ENCODE data around the gene CCDC177. TPM values are rescaled to one million over a fixed set of nuclear protein-coding genes. Genes with fewer than 3 reads are reported as not detected.

CCDC177 gene
- total and polyA plus RNA-seq, 2 donors from 2014 or later, result not detected

GRCh38 chr14:69611172-69612013 lies 36.7 kb upstream of the CCDC177 start, which contains the start of gene SUSD6:
TSS of gene SUSD6 (plus strand) at chr14:69611596. CDS start at chr14:69658593, 46,997 bp downstream.
- intact Hi-C loops (cut with DNase I), result no loop called here
- no peaks in the 10 kb centered on the region for H3K9me3 ChIP-seq (ENCODE audit: control insufficient read depth in 2 of 3, insufficient read depth in 1 of 3, low read length in 3 of 3)
- H3K27ac ChIP-seq (ENCODE audit: low read depth in 2 of 2, low read length in 2 of 2), result peak within 1 kb of the TSS; percentile 92 to 94
- FAIRE-seq, result no peak
- TF ChIP-seq CTCF (IDR thresholded peaks at IDR 0.05; ENCODE audit: borderline replicate concordance, extremely low read depth, insufficient read depth), result no peak
- peak within 1 kb of the TSS; percentile 82 to 95 (median 83) for H3K9ac ChIP-seq (ENCODE audit: low read length in 3 of 3)
- peaks cover 7 to 43% (median 35%) of the 10 kb centered on the region in 3 donors for H3K4me1 ChIP-seq (ENCODE audit: control insufficient read depth in 2 of 3, insufficient read depth in 2 of 3, low read depth in 1 of 3, low read length in 3 of 3)
- no peaks in the 10 kb centered on the region for H3K27me3 ChIP-seq (ENCODE audit: control insufficient read depth, insufficient read depth, low read length)
- peak within 1 kb of the TSS; percentile 84 to 94 (median 90) for H3K4me3 ChIP-seq (ENCODE audit: low read length in 3 of 3)
- H3K36me3 ChIP-seq (ENCODE audit: control insufficient read depth in 2 of 3, insufficient read depth in 3 of 3, low read length in 3 of 3), result no peaks in the 10 kb centered on the region
- DNase-seq, result peak; percentile 94 to 98 (median 96)

GRCh38 chr14:69610874-69611171 lies 36.2 kb upstream of the CCDC177 start:
- peak overlapping the region; percentile 54 to 76 for H3K27ac ChIP-seq (ENCODE audit: low read depth in 2 of 2, low read length in 2 of 2)
- H3K36me3 ChIP-seq (ENCODE audit: control insufficient read depth in 2 of 3, insufficient read depth in 3 of 3, low read length in 3 of 3), result no peaks in the 10 kb centered on the region
- no peak for FAIRE-seq
- intact Hi-C loops (cut with DNase I), result no loop called here
- peak overlapping the region; percentile 63 to 94 (median 84) for H3K4me3 ChIP-seq (ENCODE audit: low read length in 3 of 3)
- peak overlapping the region in 2 of 3 donors; percentile 77 to 82 for H3K9ac ChIP-seq (ENCODE audit: low read length in 3 of 3)
- DNase-seq, result peak in 1 of 5 donors; percentile 69
- TF ChIP-seq CTCF (IDR thresholded peaks at IDR 0.05; ENCODE audit: borderline replicate concordance, extremely low read depth, insufficient read depth), result no peak
- no peaks in the 10 kb centered on the region for H3K9me3 ChIP-seq (ENCODE audit: control insufficient read depth in 2 of 3, insufficient read depth in 1 of 3, low read length in 3 of 3)
- H3K4me1 ChIP-seq (ENCODE audit: control insufficient read depth in 2 of 3, insufficient read depth in 2 of 3, low read depth in 1 of 3, low read length in 3 of 3), result peaks cover 6 to 38% (median 31%) of the 10 kb centered on the region in 3 donors
- no peaks in the 10 kb centered on the region for H3K27me3 ChIP-seq (ENCODE audit: control insufficient read depth, insufficient read depth, low read length)

- H3K9me3 ChIP-seq (ENCODE audit: control insufficient read depth in 2 of 3, insufficient read depth in 1 of 3, low read length in 3 of 3), result no peaks in the 10 kb centered on the region
- H3K9ac ChIP-seq (ENCODE audit: low read length in 3 of 3), result peak overlapping the region in 1 of 3 donors; percentile 77
- intact Hi-C loops (cut with DNase I), result no loop called here
- DNase-seq (peak in 2 of 5 donors; percentile 28 to 32), FAIRE-seq (no peak)
- peak overlapping the region; percentile 63 to 94 (median 84) for H3K4me3 ChIP-seq (ENCODE audit: low read length in 3 of 3)
- H3K27me3 ChIP-seq (ENCODE audit: control insufficient read depth, insufficient read depth, low read length), result no peaks in the 10 kb centered on the region
- H3K27ac ChIP-seq (ENCODE audit: low read depth in 2 of 2, low read length in 2 of 2), result peak overlapping the region in 1 of 2 donors; percentile 54
- no peak for TF ChIP-seq CTCF (IDR thresholded peaks at IDR 0.05; ENCODE audit: borderline replicate concordance, extremely low read depth, insufficient read depth)
- peaks cover 4 to 34% (median 31%) of the 10 kb centered on the region in 3 donors for H3K4me1 ChIP-seq (ENCODE audit: control insufficient read depth in 2 of 3, insufficient read depth in 2 of 3, low read depth in 1 of 3, low read length in 3 of 3)
- H3K36me3 ChIP-seq (ENCODE audit: control insufficient read depth in 2 of 3, insufficient read depth in 3 of 3, low read length in 3 of 3), result no peaks in the 10 kb centered on the region
Observed at GRCh38 chr14:69610020-69610873, 35.6 kb upstream of the CCDC177 start.

All from kidney (tissue), 14 donors.